CD4-positive, alpha-beta T cell treated with Interleukin-15 for 1 hour (primary cell): ENCODE data around the gene H2BW1.
"Not testable (repeated sequence)": the region's sequence is repeated elsewhere in the genome, so short reads cannot be mapped to it uniquely, and the experiment has no call there.

ENCODE experiments used
- DNase-seq: peaks from one replicate; pipeline ENCODE4 v3.0.0-alpha.2; 2020

Gene H2BW1

GRCh38 chrX:104013606-104014005 lies at the start of gene H2BW1:
TSS of gene H2BW1 (minus strand) at chrX:104013708. CDS start at chrX:104013576, 132 bp downstream.
- no peak for DNase-seq

- DNase-seq, result not testable (repeated sequence)
Observed at GRCh38 chrX:104062636-104063035, 49.1 kb upstream of the H2BW1 start.

DNA sequence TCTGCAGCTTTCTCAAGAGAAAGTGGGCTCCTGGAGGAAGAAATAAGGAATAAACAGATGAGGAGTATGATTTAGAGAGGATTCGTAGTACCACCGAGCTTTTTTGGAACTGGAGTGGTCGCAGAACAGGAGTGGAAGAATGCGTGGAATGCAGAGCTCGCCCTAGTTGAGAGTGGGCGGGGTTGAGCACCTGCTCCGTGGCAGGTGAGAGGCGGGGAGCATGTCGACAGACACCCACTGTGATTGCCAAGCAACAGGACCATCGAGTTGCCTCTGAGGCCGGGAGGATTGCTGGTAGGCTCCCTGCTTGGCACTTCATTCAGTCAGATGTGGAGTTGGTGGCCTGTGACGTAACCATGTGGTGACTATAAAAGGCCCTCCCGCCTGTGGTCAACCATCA lies 41.4 kb upstream of the H2BW1 start:
- not testable (repeated sequence) for DNase-seq

- DNase-seq, result no peak
Observed at GRCh38 chrX:104047171-104047570, 33.7 kb upstream of the H2BW1 start.

DNA sequence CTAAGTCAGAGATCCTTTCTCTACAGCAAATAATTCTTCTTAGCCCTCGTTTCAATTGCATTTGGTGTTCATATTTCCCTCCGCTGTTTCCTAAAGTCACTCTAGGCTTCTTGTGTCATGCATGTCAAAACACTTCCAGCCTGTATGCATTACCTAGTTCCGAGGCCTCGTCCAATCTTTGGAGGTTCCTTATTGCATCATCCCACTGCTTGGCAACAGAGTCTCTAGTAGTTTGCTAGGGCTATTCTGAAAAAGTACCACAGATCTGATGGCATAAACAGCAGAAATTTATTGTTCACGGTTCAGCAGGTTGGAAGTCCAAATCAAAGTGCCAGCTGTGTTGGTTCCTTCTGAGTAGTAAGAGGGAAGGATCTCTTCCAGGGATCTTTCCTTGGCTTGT lies 32.1 kb upstream of the H2BW1 start:
- DNase-seq, result no peak

GRCh38 chrX:104041003-104041402 lies 27.5 kb upstream of the H2BW1 start:
- DNase-seq, result no peak

- no peak for DNase-seq
Observed at GRCh38 chrX:104039689-104040505, 26.4 kb upstream of the H2BW1 start, which contains the start of gene H2BW2. TSS of gene H2BW2 (plus strand) at chrX:104039956. CDS start at chrX:104039995, 39 bp downstream.

GRCh38 chrX:104018126-104018525 lies 4.6 kb upstream of the H2BW1 start:
- no peak for DNase-seq

GRCh38 chrX:104015576-104015975 lies 2.1 kb upstream of the H2BW1 start:
- not testable (repeated sequence) for DNase-seq

GRCh38 chrX:104013158-104013557 lies 350 bp downstream of the H2BW1 start:
- DNase-seq, result no peak

- no peak for DNase-seq
Observed at GRCh38 chrX:104008831-104009230, 4.7 kb downstream of the H2BW1 start.

DNA sequence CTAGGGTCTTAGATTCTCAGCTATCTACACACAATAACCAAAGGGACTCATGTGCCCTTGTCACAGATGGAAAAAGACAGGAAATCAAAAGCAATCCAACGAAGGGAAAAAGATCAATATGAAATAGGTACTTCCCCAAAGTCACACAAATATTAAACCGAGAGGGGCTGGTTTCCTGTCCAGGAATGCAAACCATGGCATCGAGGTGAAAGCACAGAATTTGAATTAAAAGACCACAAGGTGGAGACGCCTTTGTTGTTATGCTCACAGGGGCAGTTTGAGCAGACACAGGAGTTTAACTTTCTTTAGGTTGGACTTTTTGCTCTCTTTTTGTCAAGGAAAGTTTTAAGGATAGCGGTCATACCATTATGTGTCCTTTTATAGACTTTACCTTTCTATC lies 14.3 kb downstream of the H2BW1 start:
- no peak for DNase-seq

- not testable (repeated sequence) for DNase-seq
Observed at GRCh38 chrX:103983508-103983907, 30.0 kb downstream of the H2BW1 start.

GRCh38 chrX:103962411-103963278 lies 50.9 kb downstream of the H2BW1 start, which contains the start of gene TMSB15B:
TSS of gene TMSB15B (plus strand) at chrX:103962627.
- DNase-seq, result not testable (repeated sequence)
